HG03457 (cell line): ENCODE measurements around the gene CKS1B.
"Not testable (repeated sequence)": the region's sequence is repeated elsewhere in the genome, so short reads cannot be mapped to it uniquely, and the experiment has no call there.

Experiments
- ATAC-seq: cut with Tn5 transposase; IDR thresholded peaks from one replicate; pipeline ENCODE4 v1.9.1; 2021; ENCODE audit warnings: moderate number of reproducible peaks; ENCODE audit not compliant: unreplicated experiment

CKS1B gene

DNA sequence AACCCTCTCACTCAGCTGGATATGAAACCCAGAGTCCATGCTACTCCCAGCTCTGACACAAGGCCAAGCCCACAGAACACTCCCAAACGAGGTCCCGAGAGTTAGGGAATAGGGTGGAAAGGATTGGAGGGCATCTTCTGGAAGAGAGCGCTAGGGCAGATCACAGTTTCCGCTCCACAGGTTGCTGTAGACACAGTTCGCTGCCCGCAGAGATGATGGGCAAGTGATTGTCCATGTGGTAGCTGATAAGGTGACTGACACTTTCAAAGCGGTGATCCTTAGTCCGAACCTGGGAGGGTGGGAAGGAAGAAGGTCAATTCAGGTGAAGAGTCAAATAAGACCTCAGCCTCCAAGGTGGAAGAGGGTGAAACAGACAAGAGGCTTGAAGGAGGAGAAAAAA is 10.8 kb upstream of the CKS1B start:
- no peak for ATAC-seq

DNA sequence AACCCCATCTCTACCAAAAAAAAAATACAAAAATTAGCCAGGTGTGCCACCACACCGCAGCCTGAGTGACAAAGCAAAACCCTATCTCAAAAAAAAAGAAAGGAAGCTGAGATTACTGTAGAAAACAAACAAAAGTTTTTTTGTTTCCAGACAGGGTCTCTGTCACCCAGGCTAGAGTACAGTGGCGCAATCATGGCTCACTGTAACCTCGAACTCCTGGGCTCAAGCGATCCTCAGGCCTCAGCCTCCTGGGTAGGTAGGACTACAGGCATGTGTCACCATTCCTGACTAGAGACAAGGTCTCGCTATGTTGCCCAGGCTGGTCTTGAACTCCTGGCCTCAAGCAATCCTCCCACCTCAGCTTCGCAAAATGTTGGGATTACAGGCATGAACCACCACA is 10.1 kb upstream of the CKS1B start:
- ATAC-seq = no peak

DNA sequence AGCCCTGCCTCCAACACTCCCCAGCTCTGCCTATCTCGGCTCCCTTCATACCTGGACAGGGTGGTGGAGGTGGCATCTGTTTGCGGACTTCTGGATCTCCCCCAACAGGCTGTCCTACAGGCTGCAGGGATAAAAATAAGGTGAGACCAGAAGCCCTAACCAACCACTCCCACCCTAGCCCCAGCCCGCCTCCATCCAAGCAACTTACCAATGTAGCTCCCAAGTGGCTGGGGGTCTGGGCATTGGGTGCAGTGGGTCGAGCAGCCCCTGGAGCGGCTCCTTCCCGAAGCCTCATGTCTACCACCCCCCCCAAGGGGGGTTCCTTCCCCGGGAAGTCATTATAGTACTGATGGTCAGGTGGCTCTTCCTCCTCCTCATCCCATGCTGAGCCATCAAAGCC is 8.4 kb upstream of the CKS1B start:
- ATAC-seq = no peak

DNA sequence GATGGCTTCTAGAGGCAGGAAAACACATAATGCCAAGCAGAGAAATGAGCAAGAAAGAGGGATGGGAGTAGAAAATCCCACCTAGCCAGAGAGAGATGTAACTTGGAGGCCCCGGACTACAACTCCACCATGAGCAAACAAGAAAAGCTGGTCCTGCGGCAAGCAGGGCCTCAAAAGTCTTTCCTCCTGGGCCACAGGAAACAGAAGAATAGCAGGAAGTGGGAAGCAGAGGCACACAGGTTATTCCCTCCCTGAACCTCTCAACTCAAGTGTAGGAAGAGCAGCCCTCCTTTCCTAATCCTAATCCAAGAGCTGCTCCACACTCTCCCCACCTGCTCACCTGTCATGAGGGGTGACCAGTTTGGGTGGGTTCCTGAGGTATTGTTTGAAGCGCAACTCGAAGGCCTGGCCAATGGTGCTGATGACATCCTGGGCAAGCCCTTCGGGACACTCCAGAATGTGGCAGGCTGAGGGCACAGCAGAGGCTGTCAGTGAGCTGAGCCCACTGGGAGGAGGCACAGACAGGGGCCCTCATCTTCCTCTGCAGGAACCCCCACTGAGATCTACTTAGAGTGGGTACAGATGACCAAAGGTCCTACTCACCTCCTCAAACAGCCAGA is 7.0 kb upstream of the CKS1B start:
- no peak for ATAC-seq

DNA sequence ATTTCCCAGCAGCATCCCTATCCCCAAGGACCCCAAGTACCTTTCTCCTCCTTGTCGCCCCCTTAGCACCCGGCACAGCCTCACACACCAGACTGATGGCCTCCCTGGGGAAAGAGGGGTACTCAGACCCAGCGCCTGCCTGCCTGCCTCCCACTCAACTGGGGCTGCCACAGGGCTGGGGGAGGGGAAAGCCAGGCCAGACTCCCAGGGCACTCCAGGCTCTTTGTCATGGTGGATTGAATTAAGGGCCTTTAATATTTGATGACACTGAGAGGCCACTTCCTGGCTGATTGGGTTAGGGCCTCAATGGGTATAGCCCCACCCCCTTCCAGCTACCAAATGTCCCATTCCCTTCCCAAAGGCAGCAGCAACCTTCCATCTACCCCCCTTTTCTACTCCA is 5.8 kb upstream of the CKS1B start:
- no peak for ATAC-seq

DNA sequence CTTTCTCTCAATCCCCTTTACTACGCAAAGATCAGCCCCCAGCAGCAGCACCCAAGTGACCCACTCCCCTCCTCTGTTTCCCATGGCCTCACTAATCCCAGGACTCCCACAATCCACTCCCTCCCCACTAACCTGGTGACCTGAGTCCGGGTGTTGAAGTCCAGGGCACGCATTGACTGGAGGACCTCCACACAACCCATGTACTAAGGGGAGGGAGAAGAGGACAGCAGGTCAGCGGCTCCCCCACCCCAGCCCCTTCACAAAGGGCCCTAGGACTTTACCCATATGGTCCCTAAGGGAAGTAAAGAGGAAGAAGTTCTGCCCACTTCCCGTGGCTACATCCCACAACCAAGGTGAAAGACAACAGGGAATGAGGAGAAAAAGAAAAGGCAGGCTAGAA is 5.2 kb upstream of the CKS1B start:
- no peak for ATAC-seq

DNA sequence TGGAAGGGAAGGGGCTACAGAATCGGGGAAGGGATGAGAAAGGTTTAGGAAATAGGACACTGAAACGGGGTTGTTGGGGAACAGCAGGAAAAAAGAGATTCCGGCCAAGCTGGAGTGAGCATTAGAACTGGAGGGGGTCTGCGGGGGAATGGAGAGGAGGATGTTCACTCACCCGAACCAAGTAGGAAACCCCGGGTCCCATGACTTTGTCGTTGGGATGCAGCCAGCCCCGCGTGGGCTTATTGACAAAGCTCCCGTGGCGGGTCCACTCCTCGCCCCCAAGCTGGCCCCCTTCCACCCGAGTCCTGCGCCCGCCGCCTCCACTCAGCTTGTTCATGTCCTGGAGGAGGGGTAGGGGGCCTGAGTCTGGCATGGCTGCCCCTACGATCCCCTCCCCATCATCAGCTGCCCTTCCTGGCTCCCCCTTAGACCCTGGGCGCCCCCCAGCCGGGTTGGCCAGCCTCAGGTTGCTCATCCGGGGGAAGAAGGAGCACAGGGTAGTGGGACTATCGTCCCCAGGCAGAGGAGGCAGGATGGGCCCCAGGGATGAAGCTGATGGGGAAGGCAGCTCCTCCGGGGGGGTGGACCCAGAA is 4.5 kb upstream of the CKS1B start:
- ATAC-seq = no peak

DNA sequence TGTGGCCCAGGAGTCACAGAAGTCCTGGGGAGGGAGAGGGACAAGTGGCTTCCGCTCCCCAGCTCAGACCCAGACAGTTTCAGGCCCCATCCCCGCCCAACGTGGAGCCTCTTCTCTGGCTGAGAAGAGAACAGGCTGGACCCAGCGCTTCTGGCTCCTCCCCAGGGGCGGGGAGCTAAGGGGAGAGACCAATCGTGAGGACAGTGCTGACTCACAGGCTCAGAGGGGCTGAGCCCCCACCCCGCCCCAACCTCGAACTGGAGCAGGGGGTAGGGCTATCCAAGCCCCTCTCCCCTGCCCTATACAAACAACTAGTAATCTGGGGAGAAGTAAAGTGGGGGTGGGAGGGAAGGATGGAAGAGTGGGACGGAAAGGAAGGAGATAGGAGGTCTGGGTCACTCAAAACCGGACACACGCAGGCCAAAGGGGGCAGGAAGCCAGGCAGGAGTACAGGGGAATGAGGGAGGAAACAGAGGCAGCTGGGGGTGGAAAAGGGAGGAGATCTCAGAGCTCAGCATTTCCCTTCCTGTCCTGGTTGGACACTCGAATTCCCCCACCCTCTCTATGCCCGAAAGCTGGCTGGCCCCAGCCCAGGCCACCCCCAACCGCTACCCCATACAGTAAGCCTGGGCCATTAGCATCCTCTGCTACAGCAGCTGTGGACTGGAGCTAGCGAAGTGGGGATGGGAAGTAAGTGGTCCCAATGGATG is 3.7 kb upstream of the CKS1B start, which contains the start of gene SHC1:
Gene SHC1, minus strand, starts transcription at position 117 of the 710 bp plus-strand sequence. CDS start 221 bp downstream, outside the sequence.
- no peak for ATAC-seq

DNA sequence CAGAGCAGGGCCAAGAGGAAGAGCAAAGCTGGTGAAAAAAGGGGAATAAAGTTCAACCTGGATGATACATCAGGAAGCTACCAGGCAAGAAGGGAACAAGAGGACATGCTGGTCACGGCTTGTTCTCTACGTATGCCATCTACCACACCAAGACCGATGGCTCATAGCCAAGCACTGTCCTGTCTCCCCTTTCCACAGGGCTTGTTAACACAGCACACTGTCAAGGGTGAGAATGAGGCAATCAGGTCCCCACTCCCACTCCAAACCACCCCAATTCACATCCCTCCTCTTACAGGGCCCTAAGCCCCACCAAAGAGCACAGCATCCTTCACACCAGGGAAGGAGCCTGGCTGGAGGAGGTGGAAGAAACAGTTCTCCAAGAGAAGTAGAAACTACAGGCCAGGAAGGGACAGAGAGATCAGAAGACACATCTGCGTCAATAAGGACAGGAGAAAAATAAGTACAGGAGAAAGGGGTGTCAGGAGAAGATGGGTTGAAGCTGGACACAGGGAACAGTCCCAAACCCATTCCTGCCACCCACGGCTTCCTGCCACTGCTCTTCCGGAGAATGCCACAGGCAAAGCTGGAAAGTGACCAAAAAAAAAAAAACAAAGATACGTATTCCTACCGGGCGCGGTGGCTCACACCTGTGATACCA is 3.0 kb upstream of the CKS1B start:
- ATAC-seq = no peak

DNA sequence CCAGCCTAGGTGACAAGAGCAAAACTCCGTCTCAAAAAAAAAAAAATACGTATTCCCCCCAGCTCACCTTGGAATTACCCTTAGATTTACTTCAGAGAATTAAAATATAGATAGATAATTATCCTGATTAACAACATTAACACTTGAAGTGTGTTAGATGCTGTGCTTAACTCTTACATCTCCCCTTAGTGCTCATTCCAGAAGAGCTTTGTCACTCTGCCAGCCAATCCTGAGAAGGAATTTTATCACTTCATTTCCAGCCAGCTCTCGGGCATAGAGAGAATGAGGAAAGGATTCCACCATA is 2.3 kb upstream of the CKS1B start:
- no peak for ATAC-seq

DNA sequence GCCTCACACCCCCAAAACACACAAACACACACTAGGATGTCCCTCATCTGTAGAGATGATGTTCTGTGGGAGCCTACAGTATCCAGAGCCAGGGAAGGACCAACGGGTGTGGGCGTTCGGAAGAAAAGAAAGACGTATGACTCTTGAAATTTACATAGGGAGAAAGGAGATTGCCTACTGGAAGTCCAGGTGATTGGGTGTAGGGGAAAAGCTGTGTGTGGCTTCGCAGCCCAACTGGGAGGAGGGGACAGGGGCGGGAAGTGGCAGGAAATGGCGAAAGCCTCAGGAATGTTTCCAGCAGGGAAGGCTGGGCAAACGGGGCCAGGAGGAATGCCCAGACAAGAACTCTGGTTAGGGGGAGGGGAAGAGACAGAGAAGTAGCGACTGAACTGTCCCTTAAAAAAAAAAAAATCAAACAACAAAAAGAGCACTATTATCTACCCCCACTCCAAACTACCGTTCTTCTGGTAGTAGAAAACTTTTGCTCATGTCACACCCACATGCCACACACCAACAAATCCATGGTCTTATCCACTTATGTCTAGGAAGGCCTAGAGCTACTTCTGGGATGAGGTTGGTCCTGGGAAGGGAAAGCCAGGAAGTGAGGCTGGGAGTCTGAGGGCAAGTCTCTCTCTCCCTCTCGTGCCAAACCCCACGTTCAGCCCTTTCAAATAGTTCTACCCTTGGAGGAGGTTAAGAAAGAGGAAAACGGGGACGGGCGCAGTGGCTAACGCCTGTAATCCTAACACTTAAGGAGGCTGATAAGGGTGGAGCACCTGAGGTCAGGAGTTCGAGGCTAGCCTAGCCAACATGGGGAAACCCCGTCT is 1.8 kb upstream of the CKS1B start:
- ATAC-seq = no peak

DNA sequence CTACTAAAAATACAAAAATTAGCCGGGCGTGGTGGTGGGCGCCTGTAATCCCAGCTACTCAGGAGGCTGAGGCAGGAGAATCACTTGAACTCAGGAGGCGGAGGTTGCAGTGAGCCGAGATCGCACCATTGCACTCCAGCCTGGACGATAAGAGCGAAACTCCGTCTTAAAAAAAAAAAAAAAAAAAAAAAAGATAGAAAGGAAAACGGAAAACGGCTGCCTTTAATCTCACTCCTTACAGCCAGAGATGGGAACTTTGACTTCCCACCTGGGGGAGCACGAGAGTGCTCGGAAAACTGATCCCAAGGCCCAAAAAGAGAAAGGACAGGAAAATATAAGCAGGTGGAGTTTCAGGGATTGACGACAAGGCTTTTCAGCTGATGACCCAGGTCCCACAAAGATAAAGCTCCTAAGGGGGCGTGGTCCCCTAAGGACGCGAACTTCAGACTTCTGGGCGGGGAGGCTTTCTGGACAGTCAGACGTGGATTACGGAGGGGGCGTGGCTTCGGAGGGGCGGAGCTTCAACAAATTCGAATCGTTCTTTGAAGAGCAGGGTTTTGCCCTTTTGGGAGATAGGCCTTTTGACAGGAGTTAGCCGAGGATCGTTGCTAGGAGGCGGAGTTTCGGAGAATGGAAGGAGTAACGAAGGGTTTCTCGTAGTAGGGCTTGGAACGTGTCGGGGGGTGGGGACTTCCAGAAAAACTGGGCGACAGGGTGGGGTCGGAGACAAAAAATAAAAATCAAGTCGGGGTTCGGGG is 958 bp upstream of the CKS1B start:
- ATAC-seq = no peak

DNA sequence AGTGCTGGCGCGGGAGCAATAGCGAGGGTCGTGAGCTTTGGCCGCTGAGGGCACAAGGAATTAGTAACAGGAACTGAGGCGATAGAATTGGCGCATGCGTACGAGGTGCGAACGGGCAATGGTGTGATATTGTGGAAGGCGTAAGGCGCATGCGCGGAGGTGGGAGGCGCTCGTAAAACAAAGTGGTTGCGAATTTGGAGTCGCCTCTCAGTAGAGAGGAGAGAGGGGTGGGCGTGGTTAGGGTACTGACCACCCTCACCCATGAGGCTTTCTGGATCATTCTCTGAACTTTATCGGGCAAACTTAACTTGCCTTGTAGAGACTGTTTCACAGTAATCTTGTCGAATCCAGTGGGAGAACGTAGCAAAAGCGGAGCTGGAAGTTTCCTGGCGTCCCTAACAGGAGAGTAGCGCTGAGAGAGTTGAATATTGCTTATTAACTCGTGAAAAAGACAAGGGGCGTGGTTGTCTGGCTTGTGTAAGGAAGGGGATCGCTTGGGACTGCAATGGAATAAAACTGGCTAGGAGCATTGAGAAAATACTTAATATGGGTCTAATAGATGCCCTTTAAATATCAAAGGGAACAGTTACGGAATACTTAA is 427 bp downstream of the CKS1B start:
- ATAC-seq = peak; percentile 30

DNA sequence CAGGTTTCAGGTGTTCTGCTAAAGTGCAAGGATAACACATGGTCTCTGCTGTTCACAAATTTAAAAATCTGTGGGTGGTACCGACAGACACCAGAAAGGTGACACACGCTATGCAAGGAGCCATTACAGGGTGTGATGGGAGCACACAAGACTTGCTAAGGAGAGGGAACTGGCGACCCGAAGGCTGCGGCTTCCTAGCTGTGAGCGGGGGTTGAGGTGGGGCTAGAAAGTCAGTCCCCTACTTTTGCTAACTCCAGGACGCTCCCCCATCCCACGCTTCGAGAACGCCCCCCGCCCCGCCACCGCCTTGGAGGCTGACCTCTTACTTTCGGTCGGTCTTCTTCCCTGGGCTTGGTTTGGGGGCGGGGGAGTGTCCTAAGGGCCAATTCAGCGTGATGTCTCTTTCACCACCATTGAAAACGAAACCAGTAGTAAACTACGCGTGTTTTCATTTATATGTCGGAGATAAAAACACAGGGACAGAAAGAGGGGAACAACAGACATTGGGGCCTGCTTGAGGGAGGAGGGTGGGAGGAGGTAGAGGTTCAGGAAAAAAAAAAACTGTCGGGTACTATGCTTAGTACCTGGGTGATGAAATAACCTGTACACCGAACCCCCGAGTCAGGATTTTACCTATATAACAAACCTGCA is 1.1 kb downstream of the CKS1B start:
- no peak for ATAC-seq

DNA sequence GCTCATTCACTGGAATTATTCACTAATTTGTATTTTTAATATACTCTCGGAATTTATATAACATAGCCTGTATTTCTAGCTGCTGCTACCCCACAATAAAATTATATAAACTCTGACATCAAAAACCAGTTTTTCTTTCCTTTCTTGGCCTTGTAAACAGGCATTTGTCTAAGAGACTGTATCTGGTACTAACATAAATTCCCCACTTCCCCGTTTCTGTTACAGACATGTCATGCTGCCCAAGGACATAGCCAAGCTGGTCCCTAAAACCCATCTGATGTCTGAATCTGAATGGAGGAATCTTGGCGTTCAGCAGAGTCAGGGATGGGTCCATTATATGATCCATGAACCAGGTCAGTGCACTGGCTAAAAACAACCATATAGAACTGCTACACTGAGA is 3.3 kb downstream of the CKS1B start:
- not testable (repeated sequence) for ATAC-seq

DNA sequence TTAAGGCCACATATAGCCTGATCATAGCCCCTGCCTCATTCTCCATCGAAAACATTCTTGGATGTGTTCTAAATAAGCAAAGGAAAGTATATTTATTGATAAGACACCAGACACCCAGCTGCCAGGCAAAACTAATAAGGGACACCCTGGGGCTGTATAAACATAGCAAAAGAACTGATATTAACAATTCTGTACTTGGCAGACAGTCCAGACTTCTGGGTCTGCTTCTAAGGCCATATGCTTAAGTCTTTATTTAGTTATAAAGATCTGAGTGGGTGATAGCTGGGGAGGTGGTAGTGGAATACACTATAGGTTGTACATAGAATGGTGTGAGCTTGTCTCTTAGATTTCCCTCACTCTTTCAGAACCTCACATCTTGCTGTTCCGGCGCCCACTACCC is 3.9 kb downstream of the CKS1B start:
- no peak for ATAC-seq

DNA sequence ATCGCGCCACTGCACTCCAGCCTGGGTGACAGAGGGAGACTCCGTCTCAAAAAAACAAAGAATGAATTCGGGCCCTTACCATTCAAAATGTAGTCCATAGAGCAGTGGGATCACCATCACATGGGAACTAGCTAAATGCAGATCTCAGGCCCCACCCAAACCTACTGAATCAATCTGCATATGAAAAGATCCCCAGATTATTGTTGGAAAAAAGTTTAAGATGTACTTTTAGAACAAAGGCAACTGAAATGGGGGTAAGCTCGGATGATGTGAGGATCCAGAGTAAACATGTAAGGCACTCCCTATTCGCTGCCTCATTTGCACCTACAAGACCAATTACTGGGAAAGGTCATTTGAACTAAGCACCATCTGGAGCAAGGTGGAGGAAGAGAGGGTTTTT is 7.9 kb downstream of the CKS1B start:
- ATAC-seq = no peak

DNA sequence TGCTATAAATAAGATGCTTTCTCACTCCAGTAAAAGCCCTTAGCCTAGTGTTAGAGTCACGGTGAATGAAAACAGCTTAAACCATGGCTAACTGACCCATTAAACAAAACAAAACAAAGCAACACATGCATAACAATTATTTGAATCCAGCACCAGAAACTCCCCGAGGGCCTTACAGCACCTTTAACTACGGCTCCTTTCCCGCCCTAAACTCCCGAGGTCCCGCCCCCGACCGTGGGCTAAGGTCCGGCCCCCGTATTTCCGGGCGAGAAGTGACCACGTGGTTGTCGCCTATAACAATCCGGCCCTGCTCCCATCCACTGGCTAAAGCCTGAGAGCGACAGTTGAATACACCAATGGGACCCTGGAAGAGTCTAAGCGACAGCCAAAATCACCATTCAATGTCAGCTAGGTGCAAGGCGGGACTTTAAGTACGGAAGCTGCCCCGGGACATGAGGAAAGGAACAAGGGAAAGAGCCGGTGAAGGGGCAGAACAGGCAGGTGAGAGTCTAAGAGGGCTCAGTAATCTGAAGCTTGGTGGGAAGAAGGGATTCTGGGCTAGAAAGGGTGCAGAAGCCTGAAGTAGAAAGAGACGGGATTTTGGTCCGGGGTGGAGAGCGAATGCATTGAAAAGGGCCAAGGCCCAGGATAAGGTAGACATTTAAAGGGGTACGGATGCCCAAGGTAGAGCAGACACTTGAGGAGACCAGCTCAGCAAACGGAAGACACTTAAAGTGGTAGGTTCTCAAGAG is 8.6 kb downstream of the CKS1B start, which contains the start of gene FLAD1:
Gene FLAD1, plus strand, starts transcription at position 448 of the 752 bp plus-strand sequence. CDS start 351 bp downstream, outside the sequence.
- ATAC-seq = peak; percentile 86
